Stimulated activated CD8-positive, alpha-beta memory T cell treated with anti-CD3 and anti-CD28 coated beads, Interleukin-12 subunit alpha, Interleukin-12 subunit beta, amount 100 ng/mL, for 4 hours (primary cell): ENCODE data around the gene CYP2A6.
A peak's percentile ranks its signal among the peaks of the same experiment; 100 is the strongest.
"Not testable (repeated sequence)": the region's sequence is repeated elsewhere in the genome, so short reads cannot be mapped to it uniquely, and the experiment has no call there.

Experiments
- DNase-seq: peaks from one replicate; pipeline ENCODE4 v3.0.0-alpha.2; 2020; ENCODE audit warnings: low read depth

CYP2A6 gene

GRCh38 chr19:40818480-40819399 lies 31.5 kb downstream of the CYP2A6 start:
- DNase-seq: peak; percentile 65

- DNase-seq: no peak
These were observed 35.0 kb downstream of the CYP2A6 start for GRCh38 chr19:40815223-40815622.

GRCh38 chr19:40813182-40813581 lies 37.1 kb downstream of the CYP2A6 start:
- no peak for DNase-seq

GRCh38 chr19:40812571-40812970 lies 37.7 kb downstream of the CYP2A6 start:
- DNase-seq: not testable (repeated sequence)

GRCh38 chr19:40811478-40812341 lies 38.5 kb downstream of the CYP2A6 start:
- DNase-seq: no peak

- not testable (repeated sequence) for DNase-seq
These were observed 39.4 kb downstream of the CYP2A6 start for GRCh38 chr19:40810649-40811408.

- DNase-seq: no peak
These were observed 40.1 kb downstream of the CYP2A6 start for GRCh38 chr19:40810160-40810559.

GRCh38 chr19:40809358-40810086 lies 40.7 kb downstream of the CYP2A6 start:
- DNase-seq: no peak

GRCh38 chr19:40808497-40808896 lies 41.8 kb downstream of the CYP2A6 start:
- no peak for DNase-seq

- no peak for DNase-seq
These were observed 42.3 kb downstream of the CYP2A6 start for GRCh38 chr19:40808021-40808325.

- no peak for DNase-seq
These were observed 42.9 kb downstream of the CYP2A6 start for GRCh38 chr19:40807147-40808020.

GRCh38 chr19:40806423-40807146 lies 43.7 kb downstream of the CYP2A6 start:
- peak; percentile 54 for DNase-seq

GRCh38 chr19:40805258-40805868 lies 44.9 kb downstream of the CYP2A6 start:
- no peak for DNase-seq

GRCh38 chr19:40804783-40805242 lies 45.4 kb downstream of the CYP2A6 start:
- DNase-seq: no peak

GRCh38 chr19:40803857-40804782 lies 46.1 kb downstream of the CYP2A6 start:
- DNase-seq: no peak

- no peak for DNase-seq
These were observed 46.9 kb downstream of the CYP2A6 start for GRCh38 chr19:40803170-40803856.

GRCh38 chr19:40802300-40803169 lies 47.7 kb downstream of the CYP2A6 start:
- DNase-seq: no peak
